Measurements from ENCODE around the gene ARHGEF5. TPM values are rescaled to one million over a fixed set of nuclear protein-coding genes. Genes with fewer than 3 reads are reported as not detected.
"Not testable (repeated sequence)": the region's sequence is repeated elsewhere in the genome, so short reads cannot be mapped to it uniquely, and the experiment has no call there.

The ARHGEF5 gene
- total RNA-seq, 2 donors from 2014 or later: 8.8 to 9.7 TPM

GRCh38 chr7:144410441-144410840 lies 55.2 kb downstream of the ARHGEF5 start:
- intact Hi-C loops (cut with DNase I): no loop called here
- DNase-seq (ENCODE audit: low spot score): no peak

DNA sequence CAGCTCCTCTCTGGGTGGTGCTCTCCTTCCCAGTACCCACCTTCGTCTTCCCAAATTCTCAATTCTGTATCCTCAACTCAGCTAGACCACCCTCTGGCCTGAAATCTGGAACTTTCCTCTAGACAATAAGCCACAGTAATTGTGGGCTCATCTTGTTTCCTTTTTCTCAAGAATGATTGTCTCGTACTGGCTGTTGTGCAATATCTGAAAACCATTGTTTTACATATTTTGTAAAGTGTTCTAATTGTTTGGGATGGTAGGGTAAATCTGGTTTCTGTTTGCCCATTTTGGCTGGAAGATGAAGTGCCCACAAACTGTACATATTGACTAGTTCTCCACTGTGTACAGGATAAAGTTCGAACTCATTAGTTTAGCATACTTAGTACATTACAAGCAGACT lies 59.6 kb downstream of the ARHGEF5 start:
- intact Hi-C loops (cut with DNase I): no loop called here
- no peak for DNase-seq (ENCODE audit: low spot score)

- intact Hi-C loops (cut with DNase I): no loop called here
- DNase-seq (ENCODE audit: low spot score): no peak
These were observed 60.7 kb downstream of the ARHGEF5 start for GRCh38 chr7:144415858-144416257.

DNA sequence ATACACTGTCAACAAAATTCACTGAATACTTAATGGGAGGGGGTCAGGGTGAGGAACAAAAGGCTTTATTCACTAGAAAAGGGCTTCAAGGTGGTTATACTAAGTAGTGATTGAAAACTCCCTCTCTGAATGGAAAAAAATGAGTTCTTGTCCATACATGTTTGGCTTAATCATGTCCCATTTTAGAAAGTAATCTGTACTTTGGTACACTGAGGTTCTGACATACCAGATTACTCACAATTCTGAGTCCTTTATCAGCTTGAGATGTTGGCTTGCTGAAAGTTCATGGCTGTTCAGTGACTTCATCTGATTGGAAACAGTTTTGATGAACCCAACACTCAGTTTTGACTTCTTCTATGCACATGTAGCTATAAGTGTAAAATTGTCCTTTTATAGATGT lies 61.1 kb downstream of the ARHGEF5 start:
- DNase-seq (ENCODE audit: low spot score): no peak
- intact Hi-C loops (cut with DNase I): no loop called here

- intact Hi-C loops (cut with DNase I); DNase-seq (ENCODE audit: low spot score): not testable (repeated sequence)
These were observed 63.7 kb downstream of the ARHGEF5 start for GRCh38 chr7:144418931-144419330.

- intact Hi-C loops (cut with DNase I); DNase-seq (ENCODE audit: low spot score): not testable (repeated sequence)
These were observed 72.3 kb downstream of the ARHGEF5 start for GRCh38 chr7:144427539-144427938.

DNA sequence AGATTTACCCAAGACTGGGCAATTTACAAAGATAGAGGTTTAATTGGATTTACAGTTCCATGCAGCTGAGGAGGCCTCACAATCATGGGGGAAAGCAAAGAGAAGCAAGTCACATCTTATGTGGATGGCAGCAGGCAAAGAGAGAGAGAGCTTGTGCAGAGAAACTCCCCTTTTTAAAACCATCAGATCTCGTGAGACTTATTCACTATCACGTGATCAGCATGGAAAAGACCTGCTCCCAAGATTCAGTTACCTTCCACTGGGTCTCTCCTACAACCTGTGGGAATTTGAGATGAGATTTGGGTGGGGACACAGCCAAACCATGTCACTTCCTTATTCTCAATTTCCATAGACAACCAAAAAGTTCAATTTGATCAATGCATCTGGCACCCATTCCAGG lies 73.2 kb downstream of the ARHGEF5 start:
- intact Hi-C loops (cut with DNase I): no loop called here
- DNase-seq (ENCODE audit: low spot score): no peak

Other genes with a start within 250 kb of the ARHGEF5 start
- gene OR2A2, start 245.8 kb upstream of the ARHGEF5 start, total RNA-seq: not detected
- gene OR2A14, start 232.2 kb upstream of the ARHGEF5 start, total RNA-seq: not detected
- gene CTAGE4, start 171.9 kb upstream of the ARHGEF5 start, total RNA-seq: under 1 TPM; 0.29 to 0.88 TPM
- gene ARHGEF35, start 159.6 kb upstream of the ARHGEF5 start, total RNA-seq: 1 to 10 TPM; 5.4 to 7.7 TPM
- gene OR2A42, start 115.8 kb upstream of the ARHGEF5 start, total RNA-seq: under 1 TPM in 1 of 2 donors, not detected in 1; 0.14 TPM
- 1 to 10 TPM; 1.4 to 1.9 TPM for gene OR2A7, start 90.6 kb upstream of the ARHGEF5 start, total RNA-seq
- 1 to 10 TPM in 1 of 2 donors, under 1 TPM in 1; 0.60 to 1.5 TPM for gene CTAGE8, start 86.1 kb upstream of the ARHGEF5 start, total RNA-seq
- gene OR2A1, start 43.0 kb upstream of the ARHGEF5 start, total RNA-seq: not detected
- gene NOBOX, start 48.3 kb downstream of the ARHGEF5 start, total RNA-seq: not detected